ENCODE results near the gene MACROH2A1.

DNA sequence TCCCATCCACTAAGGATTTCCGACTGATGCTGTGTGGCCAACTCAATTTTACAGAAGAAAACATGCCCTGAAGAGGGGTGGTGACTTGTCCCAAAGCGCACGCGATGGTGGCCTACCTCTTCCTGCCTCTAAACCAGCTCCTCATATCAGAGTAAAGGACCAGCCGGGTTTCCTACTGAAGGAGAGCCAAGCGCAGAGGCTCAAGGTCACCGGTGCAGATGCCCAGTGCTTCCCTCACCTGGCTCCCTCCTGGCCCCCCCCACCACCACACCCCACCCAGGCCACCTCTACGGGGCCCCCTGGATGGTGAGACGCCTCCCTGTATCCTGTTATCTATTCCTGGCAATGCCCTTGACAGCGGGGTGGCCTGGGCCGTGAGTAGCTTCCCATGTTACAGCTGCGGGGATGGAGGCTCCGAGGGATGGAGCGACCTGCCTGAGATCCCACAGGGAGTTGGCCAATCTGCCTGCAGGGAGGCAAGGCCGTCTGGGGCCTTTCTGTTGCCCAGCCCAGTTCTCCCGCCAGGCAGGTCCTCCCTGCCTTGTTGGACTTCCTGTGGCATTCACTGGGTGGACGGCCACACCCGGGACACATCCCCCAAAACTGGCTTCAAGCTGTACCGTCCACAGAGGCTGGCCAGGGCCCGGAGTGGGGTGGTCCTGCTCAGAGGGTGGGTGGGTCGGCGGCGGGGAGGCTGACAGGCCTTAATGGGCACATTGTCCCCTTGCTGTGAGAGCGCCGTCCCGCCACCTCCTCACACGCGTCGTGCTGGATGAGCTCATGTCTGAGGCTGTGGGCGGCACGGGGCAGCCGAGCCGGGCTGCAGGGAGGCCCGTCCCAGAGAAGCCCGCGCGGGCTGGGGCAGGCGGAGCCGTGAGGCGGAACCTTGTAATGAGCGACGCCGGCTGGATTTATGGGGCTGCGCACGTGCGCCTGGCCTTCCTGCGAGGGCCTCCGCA is 72.5 kb downstream of the MACROH2A1 start:
- no peak for TF ChIP-seq ZNF232 (CRISPR knock-in tag; IDR thresholded peaks at IDR 0.05)
- TF ChIP-seq ELF4 (CRISPR knock-in tag; IDR thresholded peaks at IDR 0.05; ENCODE audit: low read depth): no peak
- TF ChIP-seq, protein P1, sequence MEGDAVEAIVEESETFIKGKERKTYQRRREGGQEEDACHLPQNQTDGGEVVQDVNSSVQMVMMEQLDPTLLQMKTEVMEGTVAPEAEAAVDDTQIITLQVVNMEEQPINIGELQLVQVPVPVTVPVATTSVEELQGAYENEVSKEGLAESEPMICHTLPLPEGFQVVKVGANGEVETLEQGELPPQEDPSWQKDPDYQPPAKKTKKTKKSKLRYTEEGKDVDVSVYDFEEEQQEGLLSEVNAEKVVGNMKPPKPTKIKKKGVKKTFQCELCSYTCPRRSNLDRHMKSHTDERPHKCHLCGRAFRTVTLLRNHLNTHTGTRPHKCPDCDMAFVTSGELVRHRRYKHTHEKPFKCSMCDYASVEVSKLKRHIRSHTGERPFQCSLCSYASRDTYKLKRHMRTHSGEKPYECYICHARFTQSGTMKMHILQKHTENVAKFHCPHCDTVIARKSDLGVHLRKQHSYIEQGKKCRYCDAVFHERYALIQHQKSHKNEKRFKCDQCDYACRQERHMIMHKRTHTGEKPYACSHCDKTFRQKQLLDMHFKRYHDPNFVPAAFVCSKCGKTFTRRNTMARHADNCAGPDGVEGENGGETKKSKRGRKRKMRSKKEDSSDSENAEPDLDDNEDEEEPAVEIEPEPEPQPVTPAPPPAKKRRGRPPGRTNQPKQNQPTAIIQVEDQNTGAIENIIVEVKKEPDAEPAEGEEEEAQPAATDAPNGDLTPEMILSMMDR (IDR thresholded peaks at IDR 0.05): no peak
- TF ChIP-seq ATF1 (CRISPR knock-in tag; IDR thresholded peaks at IDR 0.05): no peak
- TF ChIP-seq, protein P2, sequence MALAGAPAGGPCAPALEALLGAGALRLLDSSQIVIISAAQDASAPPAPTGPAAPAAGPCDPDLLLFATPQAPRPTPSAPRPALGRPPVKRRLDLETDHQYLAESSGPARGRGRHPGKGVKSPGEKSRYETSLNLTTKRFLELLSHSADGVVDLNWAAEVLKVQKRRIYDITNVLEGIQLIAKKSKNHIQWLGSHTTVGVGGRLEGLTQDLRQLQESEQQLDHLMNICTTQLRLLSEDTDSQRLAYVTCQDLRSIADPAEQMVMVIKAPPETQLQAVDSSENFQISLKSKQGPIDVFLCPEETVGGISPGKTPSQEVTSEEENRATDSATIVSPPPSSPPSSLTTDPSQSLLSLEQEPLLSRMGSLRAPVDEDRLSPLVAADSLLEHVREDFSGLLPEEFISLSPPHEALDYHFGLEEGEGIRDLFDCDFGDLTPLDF (CRISPR knock-in tag; IDR thresholded peaks at IDR 0.05): no peak
- no peak for TF ChIP-seq NFE2L1 (CRISPR knock-in tag; IDR thresholded peaks at IDR 0.05)
- no peak for TF ChIP-seq ATF6 (CRISPR knock-in tag; IDR thresholded peaks at IDR 0.05)
- TF ChIP-seq IRF2 (CRISPR knock-in tag; IDR thresholded peaks at IDR 0.05; ENCODE audit: borderline replicate concordance, low read depth): no peak
